Trophoblast cell (in vitro differentiated cells and primary cell): Measurements from ENCODE around the gene PKP1.
A peak's percentile ranks its signal among the peaks of the same experiment; 100 is the strongest.

Experiments used
- DNase-seq, 2 donors: peaks; one replicate each; pipeline ENCODE4 v3.0.0-alpha.2; 2016
- H2AFZ ChIP-seq: 2 replicates; pipeline ENCODE4 v1.6.1; 2013; ENCODE audit warnings: low read length, moderate library complexity, mild to moderate bottlenecking; ENCODE audit not compliant: insufficient read depth, poor library complexity
- H2AK5ac ChIP-seq: 2 replicates; pipeline ENCODE4 v1.6.1; 2013; ENCODE audit warnings: mild to moderate bottlenecking, low read length
- H2BK120ac ChIP-seq: 2 replicates; pipeline ENCODE4 v1.6.1; 2013; ENCODE audit warnings: low read length, mild to moderate bottlenecking, moderate library complexity; ENCODE audit not compliant: insufficient read depth, poor library complexity
- H2BK12ac ChIP-seq: 2 replicates; pipeline ENCODE4 v1.6.1; 2013; ENCODE audit warnings: mild to moderate bottlenecking, low read length, moderate library complexity
- H2BK5ac ChIP-seq: 2 replicates; pipeline ENCODE4 v1.6.1; 2013; ENCODE audit warnings: low read length, low read depth, moderate library complexity, mild to moderate bottlenecking; ENCODE audit not compliant: poor library complexity
- H3K14ac ChIP-seq: 2 replicates; pipeline ENCODE4 v1.6.1; 2013; ENCODE audit warnings: mild to moderate bottlenecking, low read length
- H3K18ac ChIP-seq: 2 replicates; pipeline ENCODE4 v1.6.1; 2013; ENCODE audit warnings: mild to moderate bottlenecking, low read length
- H3K23ac ChIP-seq: 2 replicates; pipeline ENCODE4 v1.6.1; 2013; ENCODE audit warnings: low read length
- H3K27ac ChIP-seq: 2 replicates; pipeline ENCODE4 v1.5.1; 2013; ENCODE audit warnings: low read depth, mild to moderate bottlenecking, inconsistent platforms, low read length, moderate library complexity
- H3K27me3 ChIP-seq: 2 replicates; pipeline ENCODE4 v1.6.1; 2013; ENCODE audit warnings: inconsistent platforms, mild to moderate bottlenecking, low read length, moderate library complexity; ENCODE audit not compliant: insufficient read depth
- H3K36me3 ChIP-seq, 2 experiments: 1 replicate in 1 of 2; 2 replicates in 1 of 2; pipeline ENCODE4 v1.6.1; 2013; ENCODE audit warnings: low read length in 2 of 2, mild to moderate bottlenecking in 2 of 2, moderate library complexity in 1 of 2; ENCODE audit not compliant: insufficient read depth in 2 of 2, control insufficient read depth in 1 of 2
- H3K4ac ChIP-seq: 2 replicates; pipeline ENCODE4 v1.6.1; 2013; ENCODE audit warnings: low read depth, mild to moderate bottlenecking, low read length, moderate library complexity
- H3K4me1 ChIP-seq, 2 experiments: 1 replicate in 1 of 2; 2 replicates in 1 of 2; pipeline ENCODE4 v1.6.1; 2013; ENCODE audit warnings: low read length in 2 of 2, mild to moderate bottlenecking in 2 of 2, moderate library complexity in 1 of 2; ENCODE audit not compliant: insufficient read depth in 2 of 2, control insufficient read depth in 1 of 2
- H3K4me2 ChIP-seq: 2 replicates; pipeline ENCODE4 v1.6.1; 2013; ENCODE audit warnings: inconsistent platforms, mild to moderate bottlenecking, low read length, moderate library complexity
- H3K4me3 ChIP-seq: 2 replicates; pipeline ENCODE4 v1.5.1; 2013; ENCODE audit warnings: mild to moderate bottlenecking, low read depth, low read length, inconsistent platforms
- H3K79me1 ChIP-seq: one replicate; pipeline ENCODE4 v1.6.1; 2013; ENCODE audit warnings: low read length
- H3K79me2 ChIP-seq: 2 replicates; pipeline ENCODE4 v1.6.1; 2013; ENCODE audit warnings: low read length, mild to moderate bottlenecking; ENCODE audit not compliant: control insufficient read depth, insufficient read depth, poor library complexity
- H3K9ac ChIP-seq: 2 replicates; pipeline ENCODE4 v1.6.1; 2013; ENCODE audit warnings: mild to moderate bottlenecking, low read length
- H3K9me3 ChIP-seq: 2 replicates; pipeline ENCODE4 v1.6.1; 2013; ENCODE audit warnings: low read depth, mild to moderate bottlenecking, control low read depth, inconsistent platforms, low read length; ENCODE audit not compliant: insufficient read depth
- H4K12ac ChIP-seq: 2 replicates; pipeline ENCODE4 v1.6.1; 2013; ENCODE audit warnings: low read depth, mild to moderate bottlenecking, low read length, moderate library complexity
- H4K8ac ChIP-seq: 2 replicates; pipeline ENCODE4 v1.6.1; 2013; ENCODE audit warnings: low read depth, mild to moderate bottlenecking, low read length, moderate library complexity
- H4K91ac ChIP-seq: one replicate; pipeline ENCODE4 v1.6.1; 2013; ENCODE audit warnings: low read depth, mild to moderate bottlenecking, low read length, moderate library complexity
- WGBS: extraction: QIAGEN DNeasy Blood & Tissue Kit; methylation state at CpG from one replicate; pipeline ENCODE4 v1.1.7; 2013; ENCODE audit warnings: missing lambda C conversion rate; ENCODE audit not compliant: insufficient read length, insufficient coverage; ENCODE audit errors: extremely low coverage; 5-methylcytosine and 5-hydroxymethylcytosine counted together

Gene PKP1

DNA sequence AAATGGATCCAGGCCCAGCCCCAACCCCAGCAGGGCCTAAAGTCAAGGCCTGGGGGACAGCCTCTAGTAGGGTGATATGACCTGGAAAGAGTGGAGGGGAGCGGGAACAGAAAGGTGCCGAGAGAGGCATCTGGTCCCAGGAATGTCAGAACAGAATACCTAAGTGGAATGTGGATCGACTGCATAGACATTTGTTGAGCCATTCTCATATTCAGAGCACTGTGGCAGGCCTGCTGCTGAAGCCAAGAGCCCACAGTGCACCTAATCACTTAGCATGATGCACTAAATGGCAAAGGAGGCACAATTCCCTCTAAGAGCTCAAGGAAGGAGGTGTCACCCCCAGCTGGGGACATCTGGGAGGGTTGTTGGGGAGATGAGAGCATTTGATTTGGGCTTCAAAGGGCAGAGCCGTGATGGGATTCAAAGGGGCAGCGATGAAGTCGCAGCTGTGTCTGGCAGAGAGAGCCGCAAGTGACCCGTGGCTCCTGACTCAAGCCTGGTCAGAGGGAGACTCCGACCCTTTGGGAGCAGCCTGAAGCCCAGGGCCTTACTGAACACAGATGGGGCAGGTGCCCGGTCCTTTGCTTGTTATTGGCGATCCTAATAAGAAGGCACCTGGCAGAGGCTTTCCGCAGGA lies 8.6 kb upstream of the PKP1 start:
- Histone ChIP-seq H3K4me1 (peaks cover 19 to 21% of the 10 kb centered on the region in 2 experiments), H3K27me3 (no peaks in the 10 kb centered on the region), H4K91ac (peak overlapping the region; percentile 41), H2AFZ (no peak overlapping the region), H4K8ac (no peak overlapping the region), H3K4me3 (no peak overlapping the region), H2BK5ac (no peak overlapping the region), H2BK120ac (peak overlapping the region; percentile 35), H3K14ac (no peak overlapping the region), H3K36me3 (no peaks in the 10 kb centered on the region), H2AK5ac (no peak overlapping the region), H3K23ac (no peak overlapping the region), H3K4ac (no peak overlapping the region), H3K4me2 (no peak overlapping the region), H3K79me2 (no peaks in the 10 kb centered on the region), H3K9ac (no peak overlapping the region), H3K27ac (no peak overlapping the region), H4K12ac (no peak overlapping the region), H3K79me1 (peaks cover 4% of the 10 kb centered on the region), H3K9me3 (peaks cover 2% of the 10 kb centered on the region), H2BK12ac (peak overlapping the region; percentile 3), H3K18ac (peak overlapping the region; percentile 38)
- no CpG with 5 or more reads among the region's 12 CpGs for WGBS
- DNase-seq, result peak; percentile 77 to 85

DNA sequence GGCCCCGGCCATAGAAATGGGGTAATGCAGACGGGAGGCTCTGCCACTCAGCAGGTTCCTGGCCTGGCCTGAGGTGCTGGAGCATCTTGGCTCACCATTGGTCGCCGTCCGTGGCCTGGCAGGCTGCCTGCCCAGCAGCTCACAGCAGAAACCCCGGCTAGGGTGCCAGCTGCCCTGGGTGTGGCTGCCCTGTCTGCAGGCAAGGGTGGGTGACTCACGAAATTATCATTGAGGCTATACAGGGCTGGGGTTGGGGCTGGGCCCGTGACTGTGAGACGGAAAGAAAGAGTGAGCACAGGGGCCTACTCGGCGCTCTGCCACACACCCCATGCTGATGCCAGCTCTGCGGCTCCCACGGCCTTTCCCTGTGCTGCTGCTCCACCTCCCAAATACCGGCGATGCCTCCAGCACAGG lies 8.0 kb upstream of the PKP1 start:
- Histone ChIP-seq H3K9ac (no peak overlapping the region), H2BK5ac (no peak overlapping the region), H3K4ac (no peak overlapping the region), H4K8ac (no peak overlapping the region), H4K12ac (no peak overlapping the region), H4K91ac (peak overlapping the region; percentile 41), H3K27me3 (no peaks in the 10 kb centered on the region), H3K23ac (no peak overlapping the region), H3K79me1 (peaks cover 4% of the 10 kb centered on the region), H2AK5ac (peak overlapping the region; percentile 63), H3K79me2 (no peaks in the 10 kb centered on the region), H3K36me3 (no peaks in the 10 kb centered on the region), H3K14ac (no peak overlapping the region), H3K4me3 (no peak overlapping the region), H3K4me2 (no peak overlapping the region), H2BK120ac (peak overlapping the region; percentile 20), H3K18ac (peak overlapping the region; percentile 38), H3K27ac (no peak overlapping the region), H2BK12ac (peak overlapping the region; percentile 34), H2AFZ (no peak overlapping the region), H3K9me3 (peaks cover 2% of the 10 kb centered on the region), H3K4me1 (peaks cover 19 to 21% of the 10 kb centered on the region in 2 experiments)
- peak in 1 of 2 donors; percentile 60 for DNase-seq
- no CpG with 5 or more reads among the region's 15 CpGs for WGBS

DNA sequence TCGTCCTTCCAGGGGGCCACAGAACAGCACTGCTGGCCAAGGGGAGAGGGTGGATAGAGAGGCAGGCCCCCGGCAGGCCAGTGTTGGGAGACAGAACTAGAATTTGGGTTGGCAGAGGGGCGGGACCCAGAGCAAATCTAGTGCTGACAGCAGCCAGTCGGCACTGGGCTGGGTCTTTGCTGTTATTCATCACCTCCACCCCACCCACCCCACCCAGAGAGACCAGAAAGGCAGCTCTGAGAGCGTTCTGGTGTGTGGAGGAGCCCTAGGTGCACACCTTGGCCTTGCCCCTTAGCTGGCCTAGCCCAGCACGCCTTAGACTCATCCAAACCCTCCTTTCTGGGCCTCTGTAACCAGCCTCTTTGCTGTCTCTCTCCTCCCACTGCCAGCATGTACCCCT lies 6.4 kb upstream of the PKP1 start:
- Histone ChIP-seq H4K12ac (no peak overlapping the region), H3K4me3 (no peak overlapping the region), H3K79me1 (peaks cover 4% of the 10 kb centered on the region), H3K36me3 (no peaks in the 10 kb centered on the region), H3K18ac (no peak overlapping the region), H3K27me3 (no peaks in the 10 kb centered on the region), H3K79me2 (no peaks in the 10 kb centered on the region), H4K91ac (no peak overlapping the region), H2AK5ac (no peak overlapping the region), H3K9me3 (peaks cover 2% of the 10 kb centered on the region), H3K14ac (no peak overlapping the region), H3K4me2 (no peak overlapping the region), H2BK5ac (no peak overlapping the region), H3K9ac (no peak overlapping the region), H3K4me1 (peaks cover 19 to 21% of the 10 kb centered on the region in 2 experiments), H2BK12ac (no peak overlapping the region), H3K4ac (no peak overlapping the region), H2BK120ac (no peak overlapping the region), H2AFZ (no peak overlapping the region), H4K8ac (no peak overlapping the region), H3K27ac (no peak overlapping the region), H3K23ac (no peak overlapping the region)
- DNase-seq, result no peak
- no CpG with 5 or more reads among the region's 6 CpGs for WGBS

DNA sequence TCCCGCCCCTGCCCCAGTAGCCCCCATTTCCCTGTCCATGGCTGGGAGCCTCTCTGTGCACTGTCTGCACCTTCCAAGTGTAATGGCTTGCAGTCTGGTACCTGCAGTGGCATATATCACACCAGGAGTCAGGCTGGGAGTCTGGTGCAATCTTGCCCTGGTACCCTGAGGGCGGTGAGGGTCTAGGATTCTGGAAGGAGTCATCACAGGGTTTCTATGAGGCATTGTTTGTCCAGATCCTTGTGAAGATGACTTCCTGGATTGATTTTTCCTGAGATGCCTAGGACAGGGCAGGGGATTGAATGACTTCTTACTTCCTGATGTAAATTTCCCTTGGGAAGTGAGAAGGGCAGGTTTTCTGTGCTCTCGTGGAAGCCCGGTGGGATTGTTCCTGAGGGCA lies 5.9 kb upstream of the PKP1 start:
- Histone ChIP-seq H3K36me3 (no peaks in the 10 kb centered on the region), H4K91ac (no peak overlapping the region), H3K79me1 (peaks cover 4% of the 10 kb centered on the region), H3K4me2 (no peak overlapping the region), H3K27ac (no peak overlapping the region), H3K4me1 (peaks cover 19 to 21% of the 10 kb centered on the region in 2 experiments), H2AK5ac (no peak overlapping the region), H3K23ac (no peak overlapping the region), H3K14ac (no peak overlapping the region), H3K18ac (no peak overlapping the region), H3K27me3 (no peaks in the 10 kb centered on the region), H2BK5ac (no peak overlapping the region), H3K79me2 (no peaks in the 10 kb centered on the region), H3K9ac (no peak overlapping the region), H4K8ac (no peak overlapping the region), H2AFZ (no peak overlapping the region), H3K9me3 (peaks cover 2% of the 10 kb centered on the region), H2BK120ac (no peak overlapping the region), H3K4ac (no peak overlapping the region), H2BK12ac (no peak overlapping the region), H3K4me3 (no peak overlapping the region), H4K12ac (no peak overlapping the region)
- no CpG with 5 or more reads among the region's 4 CpGs for WGBS
- DNase-seq, result peak; percentile 46 to 60
